Activated B cell treated with CpG ODN at 0.5 μM for 24 hours (primary cell): Measurements from ENCODE around the gene GRIK3. TPM values are rescaled to one million over a fixed set of nuclear protein-coding genes. Genes with fewer than 3 reads are reported as not detected.
"Not testable (repeated sequence)": the region's sequence is repeated elsewhere in the genome, so short reads cannot be mapped to it uniquely, and the experiment has no call there.

ENCODE experiments used
- ATAC-seq: fragments of 200-7000 bp; cut with Tn5 transposase; one replicate; pipeline ENCODE4 v1.10.0; 2021; ENCODE audit warnings: low read depth, mild to moderate bottlenecking, moderate library complexity
- CTCF ChIA-PET: fragments of 350-600 bp; sonication (Branson Sonifier 250); formaldehyde crosslinking; loops from one replicate; lab custom pipeline; 2021; ENCODE audit warnings: antibody characterized with exemption; lab: Charles Lee
- POLR2A ChIA-PET: fragments of 350-600 bp; sonication (Branson Sonifier 250); formaldehyde crosslinking; loops from one replicate; lab custom pipeline; 2021; ENCODE audit warnings: antibody characterized with exemption; lab: Charles Lee
- DNase-seq: peaks from one replicate; pipeline ENCODE4 v3.0.0; 2022
- H3K27ac Mint-ChIP-seq: one replicate; pipeline ENCODE4 v1.8.0; 2020; ENCODE audit warnings: mixed read lengths
- H3K27me3 Mint-ChIP-seq: one replicate; pipeline ENCODE4 v1.8.0; 2021; ENCODE audit warnings: mixed read lengths
- H3K36me3 Mint-ChIP-seq: one replicate; pipeline ENCODE4 v1.8.0; 2021; ENCODE audit warnings: low read depth, mixed read lengths
- H3K4me1 Mint-ChIP-seq: one replicate; pipeline ENCODE4 v1.8.0; 2021; ENCODE audit warnings: mixed read lengths
- H3K4me3 Mint-ChIP-seq: one replicate; pipeline ENCODE4 v1.8.0; 2020; ENCODE audit warnings: mild to moderate bottlenecking, mixed read lengths
- H3K9me3 Mint-ChIP-seq: one replicate; pipeline ENCODE4 v1.8.0; 2020; ENCODE audit warnings: mixed read lengths
- intact Hi-C: fragments of 100-400 bp; cut with micrococcal nuclease; formaldehyde crosslinking; loops from one replicate; pipeline ENCODE4 v1.15.1; 2024
- total RNA-seq: library from RNA; stranded (reverse); gene quantifications from 2 replicates; pipeline ENCODE4 v1.2.3, GENCODE V29; 2022
- TF ChIP-seq, protein P1 (sequence below): fragments of 200-600 bp; IDR thresholded peaks from one replicate; pipeline ENCODE4 v1.8.0; 2022; ENCODE audit warnings: antibody characterized with exemption, mild to moderate bottlenecking

GRIK3 gene
- total RNA-seq, 1 donor from 2014 or later: 0.35 TPM

DNA sequence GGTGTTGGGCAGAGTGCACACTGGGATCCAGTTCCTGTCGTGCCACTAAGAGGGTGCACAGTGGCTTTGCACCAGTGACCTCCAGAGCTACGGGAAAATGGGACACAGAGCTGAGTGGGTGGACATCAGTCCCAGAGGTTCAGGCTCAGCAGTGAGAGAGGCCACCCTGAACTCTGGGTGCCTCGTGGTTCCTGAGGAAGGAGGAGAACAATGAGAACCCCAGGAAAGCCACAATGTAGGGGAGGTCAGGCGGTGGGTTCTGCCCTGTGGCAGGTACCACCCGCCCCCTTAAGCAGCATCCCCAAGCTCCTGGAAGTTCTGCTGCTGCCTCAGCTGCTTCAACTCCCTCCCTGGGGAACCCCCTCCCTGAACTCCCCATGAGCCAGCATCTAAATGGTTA lies 112.2 kb downstream of the GRIK3 start:
- Mint-ChIP-seq H3K27ac (no peak overlapping the region), H3K9me3 (no peaks in the 10 kb centered on the region), H3K36me3 (no peaks in the 10 kb centered on the region), H3K4me3 (no peak overlapping the region), H3K27me3 (peaks cover 5% of the 10 kb centered on the region), H3K4me1 (no peaks in the 10 kb centered on the region)
- POLR2A ChIA-PET: no interaction called here
- CTCF ChIA-PET: no interaction called here
- ATAC-seq: no peak
- no peak for DNase-seq
- TF ChIP-seq, protein P1, sequence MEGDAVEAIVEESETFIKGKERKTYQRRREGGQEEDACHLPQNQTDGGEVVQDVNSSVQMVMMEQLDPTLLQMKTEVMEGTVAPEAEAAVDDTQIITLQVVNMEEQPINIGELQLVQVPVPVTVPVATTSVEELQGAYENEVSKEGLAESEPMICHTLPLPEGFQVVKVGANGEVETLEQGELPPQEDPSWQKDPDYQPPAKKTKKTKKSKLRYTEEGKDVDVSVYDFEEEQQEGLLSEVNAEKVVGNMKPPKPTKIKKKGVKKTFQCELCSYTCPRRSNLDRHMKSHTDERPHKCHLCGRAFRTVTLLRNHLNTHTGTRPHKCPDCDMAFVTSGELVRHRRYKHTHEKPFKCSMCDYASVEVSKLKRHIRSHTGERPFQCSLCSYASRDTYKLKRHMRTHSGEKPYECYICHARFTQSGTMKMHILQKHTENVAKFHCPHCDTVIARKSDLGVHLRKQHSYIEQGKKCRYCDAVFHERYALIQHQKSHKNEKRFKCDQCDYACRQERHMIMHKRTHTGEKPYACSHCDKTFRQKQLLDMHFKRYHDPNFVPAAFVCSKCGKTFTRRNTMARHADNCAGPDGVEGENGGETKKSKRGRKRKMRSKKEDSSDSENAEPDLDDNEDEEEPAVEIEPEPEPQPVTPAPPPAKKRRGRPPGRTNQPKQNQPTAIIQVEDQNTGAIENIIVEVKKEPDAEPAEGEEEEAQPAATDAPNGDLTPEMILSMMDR: no peak
- intact Hi-C loops: no loop called here

DNA sequence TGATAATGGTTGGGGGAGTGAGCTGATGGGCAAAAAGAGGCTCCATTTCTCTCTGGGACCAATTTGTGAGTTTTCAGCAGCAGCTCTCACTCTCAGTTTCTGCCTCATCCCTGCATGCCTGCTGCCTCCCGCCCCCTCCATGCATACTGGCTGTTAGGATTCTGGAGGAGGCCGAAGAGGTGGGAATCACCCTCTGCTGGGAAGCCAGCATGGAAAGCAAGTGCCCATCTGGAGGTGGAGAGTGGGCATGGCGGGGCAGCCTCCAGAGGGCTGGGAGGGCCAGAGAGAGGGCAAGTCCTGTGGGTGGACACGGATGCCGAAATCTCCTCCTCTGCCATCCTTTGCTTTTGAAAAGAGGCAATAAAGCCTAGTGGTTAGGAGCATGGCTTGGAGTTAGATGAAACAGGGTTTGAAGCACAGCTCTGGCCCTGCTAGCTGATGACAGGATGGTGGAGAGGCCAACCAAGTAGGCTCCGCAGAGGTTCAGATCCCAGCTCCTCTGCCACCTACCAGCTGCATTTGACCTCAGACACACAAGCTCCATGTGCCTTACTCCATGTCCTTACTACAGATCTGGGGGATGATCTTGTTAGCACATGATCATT lies 113.4 kb downstream of the GRIK3 start:
- no peak for ATAC-seq
- CTCF ChIA-PET: no interaction called here
- TF ChIP-seq, protein P1: no peak

DNA sequence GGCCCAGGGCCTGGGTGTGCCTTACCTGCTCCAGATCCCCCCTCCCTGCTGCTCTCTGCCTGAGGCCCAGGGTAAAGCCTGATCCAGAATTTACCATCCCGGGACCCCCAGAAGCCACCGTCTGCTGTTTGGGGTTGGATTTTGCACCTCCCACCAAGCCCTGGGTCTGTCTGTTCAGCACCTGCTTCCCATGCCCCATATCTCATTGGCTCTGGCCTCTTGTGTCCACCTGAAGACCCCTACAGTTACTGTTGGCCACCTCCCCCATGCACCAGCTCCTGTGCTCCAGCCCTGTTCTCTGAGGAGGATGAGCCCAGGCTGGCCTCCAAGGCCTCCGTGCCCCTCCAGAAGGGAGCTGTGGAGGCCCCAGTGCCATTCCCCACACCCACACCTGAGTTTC lies 113.9 kb downstream of the GRIK3 start:
- Mint-ChIP-seq H3K9me3 (peaks cover 6% of the 10 kb centered on the region), H3K4me1 (no peaks in the 10 kb centered on the region)
- no peak for ATAC-seq

More for the DNA sequence above, 113.4 kb downstream of the GRIK3 start:
- Mint-ChIP-seq H3K4me1 (no peaks in the 10 kb centered on the region), H3K9me3 (peaks cover under 1% of the 10 kb centered on the region), H3K27me3 (peaks cover 5% of the 10 kb centered on the region), H3K27ac (no peak overlapping the region), H3K36me3 (no peaks in the 10 kb centered on the region), H3K4me3 (no peak overlapping the region)
- no peak for DNase-seq
- intact Hi-C loops: no loop called here
- POLR2A ChIA-PET: no interaction called here

DNA sequence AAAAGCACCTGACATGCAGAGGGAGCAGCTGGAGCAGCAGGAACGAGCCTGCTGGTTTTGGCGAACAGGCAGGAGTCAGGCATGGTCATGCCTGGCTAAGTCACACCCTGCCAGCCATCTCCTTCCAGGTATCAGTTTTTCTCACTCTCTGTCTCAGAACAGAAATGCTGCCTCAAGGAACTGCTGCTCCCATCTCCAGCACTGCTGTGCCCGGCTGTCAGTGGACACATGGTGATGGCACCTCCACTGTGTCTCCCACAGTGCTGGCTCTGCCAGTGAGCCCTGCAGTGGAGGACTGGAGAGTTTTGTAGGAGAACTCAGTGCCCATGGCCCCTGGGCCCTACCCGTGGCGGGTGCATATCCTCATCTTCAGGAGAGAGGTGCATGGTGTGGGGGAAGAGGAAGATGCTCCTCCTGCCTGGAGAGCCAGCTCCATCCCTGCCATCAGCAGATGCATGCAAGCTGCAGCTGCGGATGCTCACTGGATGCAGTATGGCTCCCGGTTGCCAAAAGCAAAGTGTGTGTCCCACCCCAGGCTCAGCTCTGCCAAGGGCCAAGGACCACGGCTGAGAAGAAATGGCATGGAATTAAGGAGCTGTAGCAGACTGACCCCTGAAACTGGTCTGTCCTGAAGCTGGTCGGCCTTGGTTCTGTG lies 114.7 kb downstream of the GRIK3 start:
- H3K27ac Mint-ChIP-seq: no peak overlapping the region
- no peak overlapping the region for H3K4me3 Mint-ChIP-seq
- CTCF ChIA-PET: no interaction called here
- no peak for ATAC-seq
- H3K4me1 Mint-ChIP-seq: no peaks in the 10 kb centered on the region
- POLR2A ChIA-PET: no interaction called here
- DNase-seq: no peak
- peaks cover 7% of the 10 kb centered on the region for H3K9me3 Mint-ChIP-seq
- intact Hi-C loops: no loop called here
- no peaks in the 10 kb centered on the region for H3K36me3 Mint-ChIP-seq
- TF ChIP-seq, protein P1: no peak
- H3K27me3 Mint-ChIP-seq: peaks cover 5% of the 10 kb centered on the region

More for the DNA sequence above, 113.9 kb downstream of the GRIK3 start:
- intact Hi-C loops: no loop called here
- TF ChIP-seq, protein P1: no peak
- Mint-ChIP-seq H3K27me3 (peaks cover 5% of the 10 kb centered on the region), H3K36me3 (no peaks in the 10 kb centered on the region), H3K4me3 (no peak overlapping the region), H3K27ac (no peak overlapping the region)
- ChIA-PET CTCF (no interaction called here), POLR2A (no interaction called here)
- no peak for DNase-seq

DNA sequence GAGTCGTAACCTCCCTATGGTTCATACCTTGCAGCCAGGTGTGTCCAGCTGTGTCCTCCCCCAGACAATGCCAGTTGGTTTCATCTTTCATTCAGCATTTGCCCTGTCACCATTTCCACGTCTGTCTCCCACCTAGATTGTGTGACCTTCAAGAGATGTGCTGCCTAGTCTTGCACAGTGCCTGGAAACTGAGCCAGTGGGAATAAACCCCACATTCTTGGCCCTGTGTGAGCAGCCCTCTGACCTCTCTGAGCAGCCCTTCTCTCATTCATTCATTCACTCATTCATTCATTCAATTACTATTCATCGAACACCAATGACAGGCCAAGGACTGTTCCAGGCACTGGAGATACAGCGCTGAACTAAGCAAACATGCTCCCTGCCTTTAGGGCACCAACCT lies 115.7 kb downstream of the GRIK3 start:
- intact Hi-C loops: no loop called here
- Mint-ChIP-seq H3K36me3 (no peaks in the 10 kb centered on the region), H3K27ac (no peak overlapping the region), H3K27me3 (peaks cover 5% of the 10 kb centered on the region), H3K4me1 (no peaks in the 10 kb centered on the region), H3K4me3 (no peak overlapping the region), H3K9me3 (peaks cover 7% of the 10 kb centered on the region)
- CTCF ChIA-PET: no interaction called here
- POLR2A ChIA-PET: no interaction called here
- no peak for ATAC-seq
- TF ChIP-seq, protein P1: no peak
- DNase-seq: no peak

DNA sequence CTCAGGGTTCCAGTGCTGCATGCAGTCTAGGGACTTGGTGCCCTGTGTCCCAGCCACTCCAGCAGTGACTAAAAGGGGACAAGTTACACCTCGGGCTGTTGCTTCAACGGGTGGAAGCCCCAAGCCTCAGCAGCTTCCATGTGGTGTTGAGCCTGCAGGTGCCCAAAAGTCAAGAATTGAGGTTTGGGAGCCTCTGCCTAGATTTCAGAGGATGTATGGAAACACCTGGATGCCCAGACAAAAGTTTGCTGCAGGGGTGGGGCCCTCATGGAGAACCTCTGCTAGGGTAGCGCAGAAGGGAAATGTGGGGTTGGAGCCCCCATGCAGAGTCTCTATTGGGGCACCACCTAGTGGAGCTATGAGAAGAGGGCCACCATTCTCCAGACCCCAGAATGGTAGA lies 117.8 kb downstream of the GRIK3 start:
- DNase-seq, POLR2A ChIA-PET, H3K27ac Mint-ChIP-seq, H3K27me3 Mint-ChIP-seq, H3K4me3 Mint-ChIP-seq, intact Hi-C loops, ATAC-seq, CTCF ChIA-PET, H3K9me3 Mint-ChIP-seq, H3K4me1 Mint-ChIP-seq, H3K36me3 Mint-ChIP-seq: not testable (repeated sequence)
